Chondrocyte (in vitro differentiated cells): ENCODE measurements around the gene MPC2. TPM values are rescaled to one million over a fixed set of nuclear protein-coding genes. Genes with fewer than 3 reads are reported as not detected.

Experiments used
- DNase-seq: peaks from one replicate; pipeline ENCODE4 v3.0.0; 2021; ENCODE audit warnings: mixed read lengths, low spot score
- H3K27ac Mint-ChIP-seq: one replicate; pipeline ENCODE4 v1.8.0; 2021; ENCODE audit warnings: mild to moderate bottlenecking, moderate library complexity, mixed read lengths; ENCODE audit not compliant: unreplicated experiment
- H3K27me3 Mint-ChIP-seq: 2 replicates; pipeline ENCODE4 v1.8.0; 2021; ENCODE audit warnings: low read depth, mixed read lengths
- H3K36me3 Mint-ChIP-seq: 2 replicates; pipeline ENCODE4 v1.8.0; 2021; ENCODE audit warnings: low read depth, mixed read lengths
- H3K4me1 Mint-ChIP-seq: 2 replicates; pipeline ENCODE4 v1.8.0; 2021; ENCODE audit warnings: low read depth, mild to moderate bottlenecking, mixed read lengths
- H3K4me3 Mint-ChIP-seq: one replicate; pipeline ENCODE4 v1.8.0; 2021; ENCODE audit warnings: mild to moderate bottlenecking, moderate library complexity, mixed read lengths; ENCODE audit not compliant: unreplicated experiment
- H3K9me3 Mint-ChIP-seq: 2 replicates; pipeline ENCODE4 v1.8.0; 2021; ENCODE audit warnings: low read depth, mixed read lengths
- total RNA-seq: library from RNA; stranded (reverse); gene quantifications from 3 replicates; pipeline ENCODE4 v1.2.1, GENCODE V29; 2021
- TF ChIP-seq, protein P1 (sequence below): fragments of 200-600 bp; sonication (generic); IDR thresholded peaks from 2 replicates; pipeline ENCODE4 v1.5.0; 2021; ENCODE audit warnings: antibody characterized with exemption, mild to moderate bottlenecking, moderate library complexity

The MPC2 gene
- total RNA-seq, 1 donor from 2014 or later, result 50.4 TPM

DNA sequence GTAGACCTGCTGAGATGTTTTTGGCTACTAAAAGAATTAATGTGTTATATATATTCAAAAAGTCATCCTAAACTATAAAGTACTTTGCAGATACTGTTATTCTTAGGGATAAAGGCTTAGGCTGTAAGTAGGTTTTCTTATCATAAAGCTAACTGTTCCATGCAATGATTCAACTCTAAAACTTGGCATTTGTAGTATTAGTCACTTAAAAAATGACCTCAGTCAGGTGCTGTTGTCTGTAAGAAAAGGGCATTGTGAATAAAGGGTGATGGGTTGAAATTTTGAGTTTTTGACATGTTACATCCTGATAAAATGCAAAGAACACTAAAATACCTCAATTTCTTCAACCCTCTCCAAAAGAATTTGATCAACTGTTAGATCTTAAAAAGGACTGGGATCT is 55.8 kb downstream of the MPC2 start:
- peaks cover 4% of the 10 kb centered on the region for H3K4me1 Mint-ChIP-seq
- no peak for DNase-seq
- TF ChIP-seq, protein P1, sequence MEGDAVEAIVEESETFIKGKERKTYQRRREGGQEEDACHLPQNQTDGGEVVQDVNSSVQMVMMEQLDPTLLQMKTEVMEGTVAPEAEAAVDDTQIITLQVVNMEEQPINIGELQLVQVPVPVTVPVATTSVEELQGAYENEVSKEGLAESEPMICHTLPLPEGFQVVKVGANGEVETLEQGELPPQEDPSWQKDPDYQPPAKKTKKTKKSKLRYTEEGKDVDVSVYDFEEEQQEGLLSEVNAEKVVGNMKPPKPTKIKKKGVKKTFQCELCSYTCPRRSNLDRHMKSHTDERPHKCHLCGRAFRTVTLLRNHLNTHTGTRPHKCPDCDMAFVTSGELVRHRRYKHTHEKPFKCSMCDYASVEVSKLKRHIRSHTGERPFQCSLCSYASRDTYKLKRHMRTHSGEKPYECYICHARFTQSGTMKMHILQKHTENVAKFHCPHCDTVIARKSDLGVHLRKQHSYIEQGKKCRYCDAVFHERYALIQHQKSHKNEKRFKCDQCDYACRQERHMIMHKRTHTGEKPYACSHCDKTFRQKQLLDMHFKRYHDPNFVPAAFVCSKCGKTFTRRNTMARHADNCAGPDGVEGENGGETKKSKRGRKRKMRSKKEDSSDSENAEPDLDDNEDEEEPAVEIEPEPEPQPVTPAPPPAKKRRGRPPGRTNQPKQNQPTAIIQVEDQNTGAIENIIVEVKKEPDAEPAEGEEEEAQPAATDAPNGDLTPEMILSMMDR, result no peak
- no peaks in the 10 kb centered on the region for H3K36me3 Mint-ChIP-seq
- no peaks in the 10 kb centered on the region for H3K27me3 Mint-ChIP-seq
- H3K27ac Mint-ChIP-seq, result no peak overlapping the region
- H3K9me3 Mint-ChIP-seq, result peaks cover 6% of the 10 kb centered on the region
- no peak overlapping the region for H3K4me3 Mint-ChIP-seq

DNA sequence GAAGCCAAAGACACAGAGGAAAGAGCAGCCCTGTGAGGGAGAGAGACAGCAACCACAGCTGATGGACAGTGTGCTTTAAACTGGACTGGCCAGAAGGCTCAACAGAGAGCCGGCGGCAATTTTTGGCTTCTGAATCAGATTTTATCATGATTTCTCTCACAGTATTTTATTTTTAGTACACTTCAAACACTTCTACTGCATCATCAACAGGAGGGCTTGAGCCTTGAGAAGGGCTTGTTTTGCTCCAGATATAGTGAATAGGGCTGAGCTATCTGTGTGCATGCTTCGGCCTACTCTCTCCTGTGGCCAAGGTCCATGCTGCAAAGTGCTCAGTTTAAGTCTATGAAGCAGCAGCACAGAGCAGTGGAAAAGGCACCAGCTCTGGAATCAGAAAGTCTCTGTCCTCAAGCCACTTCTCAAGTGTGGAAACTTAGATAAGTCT is 56.3 kb downstream of the MPC2 start:
- Mint-ChIP-seq H3K4me3 (no peak overlapping the region), H3K27ac (no peak overlapping the region), H3K27me3 (no peaks in the 10 kb centered on the region), H3K4me1 (peaks cover 4% of the 10 kb centered on the region), H3K9me3 (peaks cover 4% of the 10 kb centered on the region), H3K36me3 (no peaks in the 10 kb centered on the region)
- DNase-seq, result no peak
- TF ChIP-seq, protein P1, result no peak

DNA sequence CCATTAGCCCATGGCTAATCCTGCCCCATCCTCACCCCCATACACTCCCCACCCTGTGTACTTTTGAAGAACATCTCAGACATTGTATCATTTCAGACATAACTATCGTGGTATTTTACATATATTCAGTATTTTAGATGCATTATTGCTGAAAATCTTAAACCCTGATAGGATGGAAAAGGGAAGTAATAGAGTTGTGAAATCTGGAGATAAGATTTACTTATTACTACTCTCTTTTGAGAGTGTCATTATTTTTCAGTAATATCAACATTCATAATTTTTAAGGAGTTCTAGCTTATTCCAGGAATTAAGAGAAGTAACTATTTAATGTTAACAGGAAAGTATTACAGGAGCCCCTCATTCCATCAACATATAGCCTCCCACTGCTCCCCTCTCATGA is 57.4 kb downstream of the MPC2 start:
- DNase-seq, result no peak
- Mint-ChIP-seq H3K4me1 (peaks cover 4% of the 10 kb centered on the region), H3K27me3 (no peaks in the 10 kb centered on the region), H3K9me3 (no peaks in the 10 kb centered on the region), H3K27ac (no peak overlapping the region), H3K4me3 (no peak overlapping the region), H3K36me3 (no peaks in the 10 kb centered on the region)
- TF ChIP-seq, protein P1, result no peak

DNA sequence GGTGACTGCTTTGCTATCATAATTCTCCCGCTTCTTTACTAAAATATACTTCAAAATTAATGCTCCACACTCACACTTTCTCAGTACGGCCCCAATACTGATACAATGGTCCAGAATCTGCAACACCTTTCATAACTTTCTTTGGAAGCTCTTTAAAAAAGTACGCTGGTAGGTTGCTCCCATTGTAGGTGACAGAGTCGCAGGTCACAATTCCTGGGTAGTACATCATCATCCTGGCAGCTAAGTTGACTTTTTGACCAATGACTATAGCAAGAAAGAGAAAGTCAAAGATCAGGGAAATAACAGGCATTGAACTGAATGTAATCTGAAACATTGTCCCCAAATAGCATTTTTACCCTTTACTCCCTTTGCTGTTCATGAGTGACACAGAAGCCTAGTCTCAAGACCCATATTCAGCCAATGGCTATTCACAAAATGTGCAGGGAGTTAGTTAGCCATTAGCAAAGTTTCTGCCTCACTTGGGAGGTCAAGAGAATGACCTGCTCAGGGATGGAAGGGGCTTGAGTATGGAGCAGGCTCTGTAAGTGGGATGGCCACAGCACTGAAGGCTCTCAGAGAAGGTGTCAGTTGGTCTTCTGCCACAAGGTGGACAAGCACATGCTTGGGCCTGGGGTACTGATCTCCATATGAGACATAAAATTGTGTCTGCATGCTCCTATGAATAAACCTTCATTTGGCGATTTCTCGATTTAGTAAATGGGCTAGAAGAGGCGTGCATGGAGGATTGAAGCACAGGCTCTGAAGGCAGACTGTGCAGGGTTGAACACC is 58.3 kb downstream of the MPC2 start:
- no peak overlapping the region for H3K4me3 Mint-ChIP-seq

DNA sequence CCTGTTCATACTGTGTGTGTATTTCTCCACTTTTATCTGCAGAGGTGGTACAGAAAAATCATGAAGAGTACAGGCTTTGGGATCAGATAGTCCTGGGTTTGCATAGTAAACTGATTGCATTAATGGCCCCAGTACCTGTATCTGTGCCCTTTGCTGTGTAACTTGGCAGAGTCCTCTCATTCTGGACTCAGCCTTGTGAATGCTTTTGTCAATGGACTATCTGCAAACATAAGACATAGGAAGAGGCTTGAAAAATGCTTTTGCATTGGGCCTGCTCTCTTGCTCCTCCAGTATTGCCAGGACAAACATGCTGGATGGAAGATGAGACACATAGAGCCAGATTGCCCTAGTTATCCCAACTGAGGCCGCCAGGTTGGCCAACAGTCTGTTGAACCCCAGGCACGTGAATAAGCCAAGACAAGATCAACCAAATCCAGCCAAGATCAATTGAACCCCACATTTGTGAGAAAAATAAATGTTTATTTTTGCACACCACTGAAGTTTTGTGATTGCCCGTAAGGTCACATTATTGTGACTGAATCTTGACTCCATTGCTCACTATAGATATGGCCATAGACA is 60.2 kb downstream of the MPC2 start:
- Mint-ChIP-seq H3K4me1 (peaks cover 2% of the 10 kb centered on the region), H3K27ac (no peak overlapping the region), H3K36me3 (no peaks in the 10 kb centered on the region), H3K9me3 (no peaks in the 10 kb centered on the region), H3K4me3 (no peak overlapping the region), H3K27me3 (no peaks in the 10 kb centered on the region)
- no peak for DNase-seq
- TF ChIP-seq, protein P1, result no peak

More for the DNA sequence above, 58.3 kb downstream of the MPC2 start:
- peaks cover 4% of the 10 kb centered on the region for H3K4me1 Mint-ChIP-seq
- TF ChIP-seq, protein P1, result peak; percentile 11
- H3K9me3 Mint-ChIP-seq, result no peaks in the 10 kb centered on the region
- H3K27me3 Mint-ChIP-seq, result no peaks in the 10 kb centered on the region
- H3K36me3 Mint-ChIP-seq, result no peaks in the 10 kb centered on the region
- no peak overlapping the region for H3K27ac Mint-ChIP-seq
- no peak for DNase-seq
